GM12878 (cell line): ENCODE results near the gene MS4A4E. TPM values are rescaled to one million over a fixed set of nuclear protein-coding genes. Genes with fewer than 3 reads are reported as not detected.

Experiments
- BCL11A ChIP-seq: IDR thresholded peaks from 2 replicates; pipeline ENCODE4 v1.6.1; 2011; ENCODE audit warnings: low read depth, low read length
- BMI1 ChIP-seq: fragments of 450-650 bp; IDR thresholded peaks from 2 replicates; pipeline ENCODE4 v1.6.1; 2016; ENCODE audit warnings: mild to moderate bottlenecking, moderate library complexity, borderline replicate concordance
- EED ChIP-seq: sonication (generic); IDR thresholded peaks from 2 replicates; pipeline ENCODE4 v1.6.1; 2016; ENCODE audit warnings: antibody characterized with exemption, low read depth
- JUND ChIP-seq: IDR thresholded peaks from 2 replicates; pipeline ENCODE4 v1.6.1; 2012; ENCODE audit warnings: low read depth, mild to moderate bottlenecking, low read length, improper control_type of control experiment, moderate library complexity
- MTA2 ChIP-seq: fragments of 450-650 bp; IDR thresholded peaks from 2 replicates; pipeline ENCODE4 v1.6.1; 2016; ENCODE audit warnings: low read depth, mild to moderate bottlenecking, moderate library complexity
- NR2C1 ChIP-seq: fragments of 450-650 bp; IDR thresholded peaks from 2 replicates; pipeline ENCODE4 v1.6.1; 2017; ENCODE audit warnings: antibody characterized with exemption, mild to moderate bottlenecking, moderate library complexity
- PRDM15 ChIP-seq: fragments of 450-650 bp; formaldehyde crosslinking; IDR thresholded peaks from 2 replicates; pipeline ENCODE4 v1.4.0; 2020; ENCODE audit warnings: mild to moderate bottlenecking, moderate library complexity
- SPI1 ChIP-seq: IDR thresholded peaks from 2 replicates; pipeline ENCODE4 v1.6.1; 2011; ENCODE audit warnings: low read depth, mild to moderate bottlenecking, low read length, moderate library complexity, borderline replicate concordance; ENCODE audit not compliant: insufficient read depth
- polyA plus RNA-seq, 11 experiments: library from polyadenylated mRNA; depleted of rRNA in 4 of 11; unstranded in 6 of 11; stranded (reverse) in 5 of 11; fragments of >200 nt; fragmentation: Nextera tagmentation in 4 of 11; fragmentation: Illumina TruSeq in 1 of 11; extraction: Ambion mirVana in 4 of 11; extraction: Trizol in 1 of 11; gene quantifications; 1 replicate in 1 of 11; 2 replicates in 10 of 11; pipeline versions ENCODE4 v1.2.1 to v1.2.3, GENCODE V29; 2011 to 2016; ENCODE audit warnings: inconsistent platforms in 2 of 11, missing spikeins in 2 of 11, low read depth in 1 of 11
- total RNA-seq, 4 experiments: library from RNA; depleted of rRNA in 3 of 4; stranded (reverse); fragments of >200 nt in 3 of 4; fragmentation: Illumina TruSeq in 1 of 4; extraction: Trizol in 1 of 4; gene quantifications; 2 replicates each; pipeline versions ENCODE4 v1.2.1 to v1.2.3, GENCODE V29; 2013 to 2021

The MS4A4E gene
- total and polyA plus RNA-seq, 10 of the 15 experiments (the other 5 are each of a cell fraction or from before 2014, with no cell fraction given) = 0.06 to 0.92 (median 0.45) TPM; not detected in 3

DNA sequence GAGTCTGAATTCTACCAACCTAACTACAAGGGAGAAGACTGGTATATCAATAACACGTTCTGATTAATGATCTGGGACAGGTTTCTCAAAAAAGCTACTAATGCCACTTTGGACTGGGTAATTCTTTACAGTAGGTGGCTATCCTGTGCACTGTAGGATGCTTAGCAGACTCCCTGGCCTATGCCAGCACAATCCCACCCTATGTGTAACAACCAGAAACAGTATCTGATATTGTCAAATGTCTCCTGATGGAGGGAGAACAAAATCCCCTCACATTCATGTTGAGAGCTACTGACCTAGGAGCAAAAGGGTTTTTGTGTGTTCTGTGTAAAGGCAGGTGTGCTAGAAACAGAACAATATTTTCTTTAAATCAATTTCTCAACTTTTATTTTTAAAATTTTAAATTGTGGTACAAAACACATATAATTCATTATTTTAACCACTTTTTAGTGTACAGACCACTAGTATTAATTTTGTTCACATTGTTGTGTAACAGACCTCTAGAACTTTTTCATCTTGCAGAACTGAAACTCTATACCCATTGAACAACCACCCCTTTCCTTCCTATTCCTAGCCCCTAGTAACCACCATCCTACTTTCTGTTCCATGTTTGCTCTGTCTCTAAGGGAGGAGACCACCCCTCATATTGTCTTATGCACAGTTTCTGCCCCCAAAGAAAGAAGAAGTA is 58.0 kb downstream of the MS4A4E start (continued):
- no peak for TF ChIP-seq PRDM15 (CRISPR knock-in tag)
- TF ChIP-seq BMI1 = 0 out of 2 replicates have a peak, but pooled peaks have one; percentile 43
- TF ChIP-seq BCL11A = no peak
- peak; percentile 91 for TF ChIP-seq MTA2
- no peak for TF ChIP-seq JUND
- peak; percentile 75; the same call in 1 of the 2 replicates for TF ChIP-seq SPI1
- TF ChIP-seq EED = peak; percentile 71
- TF ChIP-seq NR2C1 = no peak
- TF ChIP-seq, all 136 proteins: peak for 18
